ENCODE data around the gene UBE2D2. TPM values are rescaled to one million over a fixed set of nuclear protein-coding genes. Genes with fewer than 3 reads are reported as not detected.
A peak's percentile ranks its signal among the peaks of the same experiment; 100 is the strongest.

Gene UBE2D2
- polyA plus RNA-seq, 3 donors from 2014 or later, result 231 to 328 (median 243) TPM

- Mint-ChIP-seq H3K9me3 (no peaks in the 10 kb centered on the region), H3K4me1 (peaks cover 84% of the 10 kb centered on the region in 2 donors), H3K36me3 (no peaks in the 10 kb centered on the region), H3K4me3 (peak overlapping the region; percentile 72 to 99 (median 82)), H3K27me3 (ENCODE audit: low read depth in 3 of 3) (peaks cover 0 to 27% (median 20%) of the 10 kb centered on the region in 3 donors), H3K27ac (peak overlapping the region; percentile 94 to 97 (median 96))
- no peak for DNase-seq
Observed at GRCh38 chr5:139654464-139654863, 93.3 kb downstream of the UBE2D2 start.

GRCh38 chr5:139654871-139655491 lies 93.8 kb downstream of the UBE2D2 start:
- peak overlapping the region; percentile 72 to 99 (median 85) for H3K4me3 Mint-ChIP-seq
- peaks cover 87% of the 10 kb centered on the region in 2 donors for H3K4me1 Mint-ChIP-seq
- H3K9me3 Mint-ChIP-seq, result no peaks in the 10 kb centered on the region
- no peaks in the 10 kb centered on the region for H3K36me3 Mint-ChIP-seq
- peak overlapping the region; percentile 94 to 97 (median 96) for H3K27ac Mint-ChIP-seq
- no peak for DNase-seq
- peaks cover 0 to 23% (median 16%) of the 10 kb centered on the region in 3 donors for H3K27me3 Mint-ChIP-seq (ENCODE audit: low read depth in 3 of 3)

GRCh38 chr5:139655727-139656271 lies 94.7 kb downstream of the UBE2D2 start:
- Mint-ChIP-seq H3K27me3 (ENCODE audit: low read depth in 3 of 3) (peaks cover 0 to 21% (median 16%) of the 10 kb centered on the region in 3 donors), H3K4me1 (peaks cover 92 to 94% of the 10 kb centered on the region in 2 donors), H3K4me3 (peak overlapping the region; percentile 58 to 99 (median 83)), H3K27ac (peak overlapping the region; percentile 71 to 97 (median 96)), H3K9me3 (no peaks in the 10 kb centered on the region), H3K36me3 (no peaks in the 10 kb centered on the region)
- no peak for DNase-seq

- H3K27me3 Mint-ChIP-seq (ENCODE audit: low read depth in 3 of 3), result peaks cover 6 to 18% (median 12%) of the 10 kb centered on the region in 3 donors
- peak overlapping the region; percentile 81 to 96 (median 94) for H3K27ac Mint-ChIP-seq
- H3K4me3 Mint-ChIP-seq, result peak overlapping the region; percentile 82 to 87 (median 85)
- H3K4me1 Mint-ChIP-seq, result peaks cover 90 to 95% of the 10 kb centered on the region in 2 donors
- no peaks in the 10 kb centered on the region for H3K9me3 Mint-ChIP-seq
- H3K36me3 Mint-ChIP-seq, result no peaks in the 10 kb centered on the region
- peak; percentile 56 to 67 (median 62) for DNase-seq
Observed at GRCh38 chr5:139657363-139658321, 96.5 kb downstream of the UBE2D2 start.

- H3K36me3 Mint-ChIP-seq, result no peaks in the 10 kb centered on the region
- H3K4me1 Mint-ChIP-seq, result peaks cover 90 to 95% of the 10 kb centered on the region in 2 donors
- no peak for DNase-seq
- no peaks in the 10 kb centered on the region for H3K9me3 Mint-ChIP-seq
- H3K27ac Mint-ChIP-seq, result peak overlapping the region; percentile 81 to 97 (median 94)
- peak overlapping the region; percentile 82 to 87 (median 85) for H3K4me3 Mint-ChIP-seq
- H3K27me3 Mint-ChIP-seq (ENCODE audit: low read depth in 3 of 3), result peaks cover 6 to 14% (median 9%) of the 10 kb centered on the region in 3 donors
Observed at GRCh38 chr5:139658501-139658927, 97.4 kb downstream of the UBE2D2 start.

- no peaks in the 10 kb centered on the region for H3K36me3 Mint-ChIP-seq
- H3K27me3 Mint-ChIP-seq (ENCODE audit: low read depth in 3 of 3), result peaks cover 6 to 14% (median 9%) of the 10 kb centered on the region in 3 donors
- no peak for DNase-seq
- H3K27ac Mint-ChIP-seq, result peak overlapping the region; percentile 81 to 97 (median 94)
- no peaks in the 10 kb centered on the region for H3K9me3 Mint-ChIP-seq
- H3K4me3 Mint-ChIP-seq, result peak overlapping the region; percentile 82 to 87 (median 85)
- H3K4me1 Mint-ChIP-seq, result peaks cover 90 to 95% of the 10 kb centered on the region in 2 donors
Observed at GRCh38 chr5:139658928-139659667, 98.0 kb downstream of the UBE2D2 start.

- Mint-ChIP-seq H3K36me3 (no peaks in the 10 kb centered on the region), H3K27me3 (ENCODE audit: low read depth in 3 of 3) (peaks cover 6 to 15% (median 9%) of the 10 kb centered on the region in 3 donors), H3K4me3 (peak overlapping the region; percentile 71 to 86 (median 79)), H3K9me3 (no peaks in the 10 kb centered on the region), H3K27ac (peak overlapping the region; percentile 57 to 94 (median 88)), H3K4me1 (peaks cover 90 to 95% of the 10 kb centered on the region in 2 donors)
- DNase-seq, result no peak
Observed at GRCh38 chr5:139659695-139660101, 98.6 kb downstream of the UBE2D2 start.

- DNase-seq, result no peak
- peaks cover 90 to 95% of the 10 kb centered on the region in 2 donors for H3K4me1 Mint-ChIP-seq
- H3K36me3 Mint-ChIP-seq, result no peaks in the 10 kb centered on the region
- peaks cover 6 to 15% (median 9%) of the 10 kb centered on the region in 3 donors for H3K27me3 Mint-ChIP-seq (ENCODE audit: low read depth in 3 of 3)
- H3K9me3 Mint-ChIP-seq, result no peaks in the 10 kb centered on the region
- peak overlapping the region; percentile 71 to 86 (median 79) for H3K4me3 Mint-ChIP-seq
- H3K27ac Mint-ChIP-seq, result peak overlapping the region; percentile 57 to 94 (median 88)
Observed at GRCh38 chr5:139660105-139660922, 99.2 kb downstream of the UBE2D2 start.

GRCh38 chr5:139660923-139661814 lies 100.0 kb downstream of the UBE2D2 start:
- Mint-ChIP-seq H3K4me3 (peak overlapping the region; percentile 76 to 84 (median 80)), H3K27ac (peak overlapping the region; percentile 92 to 99 (median 98))

GRCh38 chr5:139662617-139663016 lies 101.5 kb downstream of the UBE2D2 start:
- H3K9me3 Mint-ChIP-seq, result no peaks in the 10 kb centered on the region
- H3K27ac Mint-ChIP-seq, result peak overlapping the region; percentile 92 to 99 (median 98)

More at GRCh38 chr5:139660923-139661814, 100.0 kb downstream of the UBE2D2 start:
- Mint-ChIP-seq H3K36me3 (no peaks in the 10 kb centered on the region), H3K9me3 (no peaks in the 10 kb centered on the region), H3K4me1 (peaks cover 92 to 95% of the 10 kb centered on the region in 2 donors), H3K27me3 (ENCODE audit: low read depth in 3 of 3) (peaks cover 6 to 15% (median 9%) of the 10 kb centered on the region in 3 donors)
- DNase-seq, result peak; percentile 72 to 74 (median 73)

GRCh38 chr5:139663207-139664085 lies 102.3 kb downstream of the UBE2D2 start:
- Mint-ChIP-seq H3K27me3 (ENCODE audit: low read depth in 3 of 3) (peaks cover 8 to 15% (median 14%) of the 10 kb centered on the region in 3 donors), H3K4me3 (peak overlapping the region; percentile 16 to 76 (median 65)), H3K4me1 (peaks cover 90 to 94% of the 10 kb centered on the region in 2 donors), H3K36me3 (no peaks in the 10 kb centered on the region), H3K9me3 (no peaks in the 10 kb centered on the region), H3K27ac (peak overlapping the region; percentile 92 to 99 (median 98))
- DNase-seq, result no peak

More at GRCh38 chr5:139662617-139663016, 101.5 kb downstream of the UBE2D2 start:
- peak overlapping the region; percentile 57 to 76 (median 65) for H3K4me3 Mint-ChIP-seq
- no peaks in the 10 kb centered on the region for H3K36me3 Mint-ChIP-seq
- DNase-seq, result no peak
- peaks cover 92 to 95% of the 10 kb centered on the region in 2 donors for H3K4me1 Mint-ChIP-seq
- H3K27me3 Mint-ChIP-seq (ENCODE audit: low read depth in 3 of 3), result peaks cover 8 to 18% (median 14%) of the 10 kb centered on the region in 3 donors
